ENCODE results near the gene CADM2.

CADM2 gene

GRCh38 chr3:85567071-85567676 is 608.4 kb downstream of the CADM2 start:
- TF ChIP-seq POLR2A (IDR thresholded peaks at IDR 0.05; ENCODE audit: low read depth, low read length), result no peak
- peak; percentile 9 for DNase-seq (ENCODE audit: insufficient read length, low spot score)
- peak; percentile 84 for FAIRE-seq

- FAIRE-seq (no peak), DNase-seq (ENCODE audit: insufficient read length, low spot score) (no peak)
- TF ChIP-seq POLR2A (IDR thresholded peaks at IDR 0.05; ENCODE audit: low read depth, low read length), result no peak
Observed at GRCh38 chr3:85570819-85571218, 612.0 kb downstream of the CADM2 start.

- no peak for FAIRE-seq
- no peak for DNase-seq (ENCODE audit: insufficient read length, low spot score)
- TF ChIP-seq POLR2A (IDR thresholded peaks at IDR 0.05; ENCODE audit: low read depth, low read length), result no peak
Observed at GRCh38 chr3:85571835-85572234, 613.0 kb downstream of the CADM2 start.

GRCh38 chr3:85572426-85572825 is 613.6 kb downstream of the CADM2 start:
- no peak for FAIRE-seq
- TF ChIP-seq POLR2A (IDR thresholded peaks at IDR 0.05; ENCODE audit: low read depth, low read length), result no peak
- no peak for DNase-seq (ENCODE audit: insufficient read length, low spot score)

GRCh38 chr3:85572978-85573377 is 614.2 kb downstream of the CADM2 start:
- no peak for FAIRE-seq
- DNase-seq (ENCODE audit: insufficient read length, low spot score), result no peak
- no peak for TF ChIP-seq POLR2A (IDR thresholded peaks at IDR 0.05; ENCODE audit: low read depth, low read length)

- no peak for TF ChIP-seq POLR2A (IDR thresholded peaks at IDR 0.05; ENCODE audit: low read depth, low read length)
- DNase-seq (ENCODE audit: insufficient read length, low spot score), result no peak
- no peak for FAIRE-seq
Observed at GRCh38 chr3:85574006-85574705, 615.4 kb downstream of the CADM2 start.

GRCh38 chr3:85576091-85576690 is 617.4 kb downstream of the CADM2 start:
- TF ChIP-seq POLR2A (IDR thresholded peaks at IDR 0.05; ENCODE audit: low read depth, low read length), result no peak
- FAIRE-seq (peak; percentile 94), DNase-seq (ENCODE audit: insufficient read length, low spot score) (no peak)

GRCh38 chr3:85576697-85577200 is 618.0 kb downstream of the CADM2 start:
- no peak for FAIRE-seq

GRCh38 chr3:85584779-85585356 is 626.1 kb downstream of the CADM2 start:
- DNase-seq (ENCODE audit: insufficient read length, low spot score) (no peak), FAIRE-seq (no peak)
- TF ChIP-seq POLR2A (IDR thresholded peaks at IDR 0.05; ENCODE audit: low read depth, low read length), result no peak

More at GRCh38 chr3:85576697-85577200, 618.0 kb downstream of the CADM2 start:
- DNase-seq (ENCODE audit: insufficient read length, low spot score), result no peak
- TF ChIP-seq POLR2A (IDR thresholded peaks at IDR 0.05; ENCODE audit: low read depth, low read length), result no peak

GRCh38 chr3:85586018-85586417 is 627.2 kb downstream of the CADM2 start:
- DNase-seq (ENCODE audit: insufficient read length, low spot score) (no peak), FAIRE-seq (no peak)
- TF ChIP-seq POLR2A (IDR thresholded peaks at IDR 0.05; ENCODE audit: low read depth, low read length), result no peak

GRCh38 chr3:85589145-85589544 is 630.4 kb downstream of the CADM2 start:
- no peak for TF ChIP-seq POLR2A (IDR thresholded peaks at IDR 0.05; ENCODE audit: low read depth, low read length)
- no peak for DNase-seq (ENCODE audit: insufficient read length, low spot score)
- no peak for FAIRE-seq

GRCh38 chr3:85591451-85591850 is 632.7 kb downstream of the CADM2 start:
- FAIRE-seq, result no peak

GRCh38 chr3:85592256-85592655 is 633.5 kb downstream of the CADM2 start:
- TF ChIP-seq POLR2A (IDR thresholded peaks at IDR 0.05; ENCODE audit: low read depth, low read length), result no peak
- FAIRE-seq (no peak), DNase-seq (ENCODE audit: insufficient read length, low spot score) (no peak)

More at GRCh38 chr3:85591451-85591850, 632.7 kb downstream of the CADM2 start:
- no peak for DNase-seq (ENCODE audit: insufficient read length, low spot score)
- TF ChIP-seq POLR2A (IDR thresholded peaks at IDR 0.05; ENCODE audit: low read depth, low read length), result no peak

GRCh38 chr3:85594676-85595075 is 635.9 kb downstream of the CADM2 start:
- DNase-seq (ENCODE audit: insufficient read length, low spot score) (no peak), FAIRE-seq (no peak)
- TF ChIP-seq POLR2A (IDR thresholded peaks at IDR 0.05; ENCODE audit: low read depth, low read length), result no peak

All from H54 (cell line).